CD4-positive, alpha-beta T cell treated with Interleukin-21 for 1 hour (primary cell): Measurements from ENCODE around the gene MEDAG.
"Not testable (repeated sequence)": the region's sequence is repeated elsewhere in the genome, so short reads cannot be mapped to it uniquely, and the experiment has no call there.

Source experiments
- DNase-seq: peaks from one replicate; pipeline ENCODE4 v3.0.0-alpha.2; 2020

MEDAG gene

DNA sequence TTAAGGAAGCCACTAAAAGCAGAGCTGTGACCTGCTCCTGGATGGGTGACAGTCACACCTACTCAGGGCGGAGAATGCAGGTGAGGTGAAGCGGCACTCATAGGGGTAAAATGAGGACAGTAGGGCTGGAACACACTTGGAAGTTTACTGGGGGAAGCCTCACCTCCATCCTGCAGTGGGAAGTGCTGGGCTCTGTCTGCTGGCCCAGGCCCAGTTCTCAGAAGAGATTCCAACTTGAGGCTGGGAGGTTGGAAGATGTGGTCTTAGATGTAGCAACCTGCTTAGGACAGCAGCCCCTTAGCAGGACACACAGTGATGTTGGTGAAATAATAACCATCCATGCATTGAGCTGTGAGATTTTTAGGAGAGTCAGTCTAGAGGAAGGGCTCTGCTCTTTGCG, 4.6 kb downstream of the MEDAG start:
- no peak for DNase-seq

DNA sequence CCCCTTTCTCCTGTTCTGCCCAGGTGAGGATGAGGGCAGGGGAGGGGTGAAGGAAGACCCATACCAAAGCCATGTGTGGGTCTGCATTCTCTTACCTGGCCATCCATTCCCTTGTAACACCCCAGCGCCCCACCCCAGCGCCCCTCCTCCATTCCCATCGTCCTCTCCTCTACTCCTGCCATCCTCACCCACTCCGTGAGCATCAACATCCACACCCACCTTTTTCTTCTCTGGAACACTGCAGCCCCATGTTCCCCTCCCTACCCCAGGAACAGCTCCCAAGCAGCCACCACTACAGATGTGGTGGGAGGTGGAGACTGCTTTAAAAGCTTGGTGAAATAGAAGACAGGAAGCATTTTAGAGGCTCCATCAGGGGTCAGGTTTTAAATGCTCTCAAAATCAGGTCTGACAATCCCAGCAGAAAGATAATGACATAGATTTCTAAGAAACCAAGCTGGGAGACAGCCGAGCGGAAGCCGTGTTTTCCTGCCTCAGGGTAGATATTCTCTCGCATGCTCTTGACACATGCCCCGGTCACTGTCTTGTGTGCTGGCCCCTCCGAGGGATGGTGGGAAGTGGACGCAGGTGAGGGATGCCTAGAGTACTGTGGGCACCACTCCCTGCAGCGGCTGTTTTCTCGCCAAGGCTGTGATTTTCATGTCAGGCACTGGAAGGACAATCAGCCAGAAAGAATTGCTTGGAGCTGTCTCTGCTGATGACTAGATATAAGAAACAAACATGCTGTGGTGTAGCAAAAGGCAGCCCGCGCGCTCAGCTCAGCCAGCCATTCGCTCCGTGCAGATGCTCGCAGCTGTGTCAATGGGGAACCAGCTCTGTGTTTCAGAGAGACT, 9.8 kb downstream of the MEDAG start:
- no peak for DNase-seq

DNA sequence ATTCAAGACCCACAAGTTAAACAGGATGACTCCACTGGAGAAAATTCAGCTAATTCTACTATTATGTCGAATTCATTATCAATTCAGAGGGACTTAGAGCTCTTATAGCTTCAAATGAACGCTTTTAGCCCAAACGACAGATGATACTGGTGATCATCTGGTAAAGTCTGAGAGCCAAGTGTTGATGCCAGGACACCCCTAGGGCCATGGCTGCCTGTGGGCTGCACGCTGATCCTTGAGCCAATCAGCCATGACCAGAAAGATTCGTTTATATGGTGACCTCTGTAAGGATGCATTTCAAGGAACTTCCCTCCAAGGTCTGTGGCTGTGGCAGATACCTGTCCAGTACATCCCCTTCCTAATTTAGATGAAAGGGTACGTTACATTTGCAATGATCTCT, 10.9 kb downstream of the MEDAG start:
- no peak for DNase-seq

DNA sequence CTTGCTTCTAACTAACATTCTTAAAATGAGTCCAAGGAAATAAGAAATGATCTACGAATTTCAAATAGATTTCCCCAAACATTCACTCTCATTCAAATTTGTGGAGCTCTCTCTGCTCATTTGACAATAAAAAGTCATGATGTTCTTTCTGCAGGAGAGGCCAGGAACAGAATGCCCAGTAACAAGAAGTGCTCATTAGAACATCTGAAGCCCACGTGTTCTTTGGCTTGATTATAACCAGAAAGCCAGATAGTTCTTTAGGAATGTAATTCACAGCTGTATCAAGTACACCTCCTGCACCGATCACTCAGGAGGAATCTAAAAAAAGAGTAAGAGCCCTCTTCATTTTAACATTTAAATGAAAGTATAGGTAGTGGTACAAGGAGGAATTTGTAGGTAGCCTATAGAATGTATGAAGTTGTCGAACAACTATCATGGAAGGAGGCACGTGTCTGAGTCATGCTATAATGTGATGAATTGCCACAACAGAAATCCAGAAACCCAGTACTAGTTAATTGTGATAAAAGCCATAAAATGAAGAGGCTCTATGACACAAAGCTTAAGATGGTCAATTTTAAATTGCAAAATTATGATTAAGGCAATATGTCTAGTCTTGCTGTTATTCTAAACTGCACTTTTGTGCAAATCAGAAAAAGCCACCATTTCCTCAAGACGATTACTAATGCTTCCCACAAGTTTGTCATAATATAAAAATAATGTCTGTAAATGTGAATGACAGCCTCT, 12.8 kb downstream of the MEDAG start:
- DNase-seq, result no peak

DNA sequence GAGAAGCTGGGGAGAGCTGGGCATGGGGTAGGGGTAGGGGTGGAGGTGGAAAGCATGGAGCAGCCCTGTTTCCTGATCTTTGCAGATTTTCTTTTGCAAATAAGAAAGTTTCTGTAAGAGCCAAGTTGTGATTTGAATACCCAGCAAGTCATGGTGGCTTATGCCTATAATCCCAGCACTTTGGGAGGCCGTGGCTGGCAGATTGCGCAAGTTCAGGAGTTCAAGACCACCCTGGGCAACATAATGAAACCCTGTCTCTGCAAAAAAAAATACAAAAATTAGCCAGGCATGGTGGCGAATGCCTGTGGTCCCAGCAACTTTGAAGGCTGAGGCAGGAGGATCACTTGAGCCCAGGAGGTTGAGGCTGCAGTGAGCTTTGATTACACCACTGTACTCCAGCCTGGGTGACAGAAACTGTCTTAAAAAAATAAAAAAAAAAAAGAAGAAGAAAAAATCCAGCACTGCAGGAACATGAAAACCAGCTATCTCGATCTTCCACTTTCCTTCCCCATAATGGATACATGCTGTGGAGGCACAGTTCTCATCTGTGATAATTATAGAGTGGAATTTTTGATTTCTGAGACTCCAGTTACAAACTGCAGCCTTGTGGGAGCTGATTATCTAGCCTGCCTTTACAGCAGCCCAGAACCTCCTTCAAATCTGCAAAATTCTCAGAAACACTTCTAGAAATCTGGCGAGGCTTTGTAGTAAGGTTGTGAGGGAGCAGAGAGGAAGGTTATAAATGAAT, 14.3 kb downstream of the MEDAG start:
- no peak for DNase-seq

DNA sequence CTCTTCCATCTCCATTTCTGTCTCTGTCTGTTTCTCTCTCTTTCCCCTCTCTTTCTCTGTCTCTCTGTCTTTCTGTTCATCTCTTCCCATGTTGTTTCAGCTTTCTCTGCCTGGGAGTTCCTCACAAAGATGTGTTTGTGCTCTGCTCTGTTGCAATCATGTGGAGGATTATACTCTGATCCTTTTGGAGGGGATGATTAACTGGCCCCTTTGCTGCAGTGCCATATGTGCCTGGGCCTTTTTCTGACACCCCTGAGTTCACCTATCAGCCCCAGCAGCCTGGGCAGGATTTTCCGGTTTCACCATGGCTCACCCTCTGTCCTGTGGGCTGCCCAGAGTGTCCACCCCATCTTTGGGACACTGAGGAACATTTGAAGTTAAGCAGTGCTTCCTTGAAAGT, 17.3 kb downstream of the MEDAG start:
- DNase-seq, result no peak

DNA sequence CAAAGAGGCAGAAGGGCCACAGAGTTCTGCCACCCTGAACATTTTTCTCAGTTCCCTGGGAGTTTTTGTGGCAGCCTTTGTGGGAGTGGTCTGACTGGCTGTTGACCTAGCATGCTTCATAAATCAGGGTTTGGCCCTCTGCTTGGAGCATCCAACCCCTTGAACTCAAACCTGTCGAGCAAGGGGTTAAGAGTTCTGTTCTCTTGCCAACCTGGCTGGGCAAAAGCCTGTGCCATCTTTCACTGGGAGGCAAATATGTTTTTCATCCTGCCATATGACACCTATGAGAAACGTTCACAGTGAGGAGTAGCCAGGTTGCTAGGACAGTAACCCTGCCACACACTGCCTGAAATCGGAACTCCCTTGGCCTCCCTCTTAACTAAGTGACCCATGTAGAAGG, 18.6 kb downstream of the MEDAG start:
- no peak for DNase-seq

DNA sequence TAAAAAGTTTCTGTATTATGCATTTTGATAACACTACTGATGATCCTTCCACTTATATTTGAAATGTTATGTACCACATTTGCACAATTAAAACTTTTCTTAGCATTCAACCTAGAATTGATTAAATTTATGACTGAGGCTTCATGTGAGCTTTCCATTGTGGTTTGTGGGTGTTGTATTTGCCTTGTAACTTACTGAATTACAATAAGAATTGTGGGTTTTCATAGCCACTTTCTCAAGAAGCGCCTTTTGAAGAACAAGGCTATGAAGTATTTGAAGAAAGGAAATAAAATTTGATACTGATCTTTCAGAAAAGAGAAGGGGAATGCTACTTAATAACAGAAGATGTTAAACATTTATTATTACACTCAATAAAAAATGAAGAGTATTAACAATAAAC, 19.4 kb downstream of the MEDAG start:
- no peak for DNase-seq

DNA sequence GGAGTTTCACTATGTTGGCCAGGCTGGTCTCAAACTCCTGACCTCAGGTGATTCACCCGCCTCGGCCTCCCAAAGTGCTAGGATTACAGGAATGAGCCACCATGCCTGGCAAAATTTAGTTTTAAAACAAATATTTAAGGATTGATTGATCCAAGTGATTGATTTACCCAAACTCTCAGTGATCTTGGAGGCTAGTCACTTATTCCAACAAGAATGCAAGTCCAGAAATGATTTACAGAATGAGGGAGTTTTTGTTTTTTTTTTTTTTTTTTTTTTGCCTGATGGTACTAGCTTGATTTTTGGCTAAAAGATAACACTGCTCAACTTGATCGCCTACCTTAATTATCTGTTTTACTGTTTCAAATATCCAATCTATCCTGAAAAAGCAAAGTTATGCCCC, 20.7 kb downstream of the MEDAG start:
- DNase-seq, result no peak

DNA sequence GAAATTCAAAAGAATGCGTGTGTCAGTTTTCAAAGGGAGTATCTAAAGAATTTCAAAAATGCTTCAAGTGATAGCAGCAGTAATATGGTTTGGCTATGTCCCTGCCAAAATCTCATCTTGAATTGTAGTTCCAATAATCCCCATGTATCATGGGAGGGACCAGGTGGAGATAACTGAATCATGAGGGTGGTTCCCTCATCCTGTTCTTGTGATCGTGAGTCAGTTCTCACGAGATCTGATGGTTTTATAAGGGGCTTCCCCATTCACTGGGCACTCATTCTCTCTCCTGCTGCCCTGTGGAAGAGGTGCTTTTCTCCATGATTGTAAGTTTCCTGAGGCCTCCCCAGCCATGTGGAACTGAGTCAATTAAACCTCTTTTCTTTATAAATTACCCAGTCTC, 21.1 kb downstream of the MEDAG start:
- DNase-seq, result not testable (repeated sequence)

DNA sequence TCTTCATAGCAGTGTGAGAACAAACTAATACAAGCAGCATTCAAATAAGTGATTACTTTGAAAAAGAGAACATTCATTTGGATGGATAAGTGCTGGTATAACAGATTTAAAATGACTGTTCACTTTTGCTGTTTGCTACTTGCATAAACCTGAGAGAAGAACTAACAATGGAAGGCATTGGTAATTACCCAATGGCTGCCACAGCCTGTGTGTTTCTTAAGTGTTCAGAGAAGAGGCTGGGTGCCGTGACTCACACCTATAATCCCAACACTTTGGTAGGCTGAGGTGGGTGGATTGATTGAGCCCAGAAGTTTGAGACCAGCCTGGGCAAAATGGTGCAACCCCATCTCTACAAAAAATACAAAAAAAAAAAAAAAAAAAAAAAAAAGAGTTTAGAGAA, 21.5 kb downstream of the MEDAG start:
- no peak for DNase-seq

DNA sequence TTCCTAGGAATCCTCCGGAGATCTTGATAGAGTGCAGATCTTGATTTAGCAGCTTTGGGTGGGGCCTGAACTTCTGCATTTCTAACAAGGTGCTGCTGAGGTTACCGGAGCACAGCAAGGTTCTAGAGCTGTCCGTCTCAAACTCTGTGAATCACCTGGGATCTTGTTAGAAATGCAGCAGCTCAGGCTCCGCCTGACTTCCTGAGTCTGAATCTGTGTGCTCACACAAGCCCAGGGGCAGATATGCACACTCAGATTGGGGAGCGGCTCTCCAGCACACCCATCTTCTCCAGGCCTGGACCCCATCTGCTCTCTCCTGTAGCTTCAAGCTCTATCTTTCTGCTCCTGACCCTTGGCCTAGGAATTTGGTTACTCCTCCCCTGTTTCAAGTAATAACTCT, 22.9 kb downstream of the MEDAG start:
- no peak for DNase-seq

DNA sequence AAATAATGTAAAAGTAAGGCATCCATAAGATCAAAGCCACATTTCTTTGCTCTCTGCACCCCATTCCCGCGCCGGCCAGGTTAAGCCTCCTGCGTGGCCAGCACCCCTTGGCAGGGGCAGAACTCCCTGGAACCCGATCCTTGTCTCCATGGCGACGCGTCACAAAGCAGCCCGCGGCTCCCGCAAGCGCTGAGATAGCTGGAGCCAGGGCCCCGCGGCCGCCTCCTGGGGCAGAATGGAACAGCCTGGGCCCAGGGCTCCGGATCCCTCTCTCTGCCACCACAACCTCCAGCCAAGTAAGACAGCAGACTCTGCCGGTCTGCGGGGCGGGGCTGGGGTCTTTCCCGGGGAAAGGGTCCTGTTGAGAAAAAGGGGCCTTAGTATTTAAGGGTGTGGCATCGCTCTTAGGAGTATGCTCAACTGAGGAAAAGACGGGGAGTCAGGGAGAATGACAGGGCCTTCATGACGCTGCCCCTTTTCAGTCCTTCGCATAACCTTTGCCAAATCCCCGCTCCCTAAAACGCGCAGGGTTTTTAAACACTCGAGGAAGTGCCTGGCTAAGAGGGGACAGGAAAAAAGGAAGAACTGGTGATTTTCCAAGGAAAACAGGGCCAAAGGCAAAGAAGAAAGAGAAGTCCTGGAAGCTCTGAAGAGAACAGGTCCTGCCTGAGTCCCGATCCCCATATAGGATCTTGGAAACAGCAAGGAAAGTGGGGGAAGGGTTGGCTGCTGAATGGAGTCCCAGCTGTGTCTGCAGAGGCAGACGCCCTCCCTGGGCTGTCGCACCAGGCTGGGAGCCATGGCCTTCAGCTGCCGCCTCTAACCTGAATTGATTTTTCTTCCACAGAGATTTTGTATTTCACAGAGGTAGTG, 26.6 kb downstream of the MEDAG start, which contains the start of gene TEX26:
TEX26 (plus strand) TSS at position 176 of the 873 bp plus-strand sequence; CDS start at position 236, 60 bp downstream.
- no peak for DNase-seq

DNA sequence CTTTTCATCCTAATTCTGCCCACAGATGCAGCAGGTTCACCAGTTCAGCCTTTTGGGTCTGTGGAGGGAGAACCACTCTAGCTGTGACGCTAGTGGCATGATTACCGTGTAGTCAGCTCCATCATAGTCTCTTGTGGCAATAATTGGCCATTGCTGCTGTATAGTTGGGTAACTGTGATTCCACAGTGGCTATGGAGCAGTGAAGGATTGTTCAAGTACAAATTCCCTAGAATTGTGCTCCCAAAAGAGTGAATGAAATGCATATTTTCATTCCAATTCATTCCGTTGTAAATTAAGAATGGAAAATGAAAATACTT, 27.2 kb downstream of the MEDAG start:
- no peak for DNase-seq

DNA sequence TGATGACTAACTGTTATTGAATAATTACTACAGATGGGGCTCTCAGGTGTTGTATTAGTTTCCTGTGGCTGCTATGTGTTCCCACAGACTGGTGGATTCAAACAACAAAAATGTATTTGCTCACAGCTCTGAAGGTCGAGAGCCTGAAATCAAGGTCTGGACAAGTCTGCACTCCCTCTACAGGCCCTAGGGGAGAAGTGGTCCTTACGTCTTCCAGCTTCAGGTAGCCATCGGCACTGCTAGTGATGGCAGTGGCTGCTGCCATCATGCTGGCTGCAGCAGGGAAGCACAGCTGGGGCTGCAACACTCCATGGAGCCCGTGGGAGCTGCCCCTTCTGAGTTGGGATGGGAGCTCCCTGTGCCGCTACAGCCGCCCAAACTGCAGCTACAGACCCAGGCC, 28.3 kb downstream of the MEDAG start:
- no peak for DNase-seq

DNA sequence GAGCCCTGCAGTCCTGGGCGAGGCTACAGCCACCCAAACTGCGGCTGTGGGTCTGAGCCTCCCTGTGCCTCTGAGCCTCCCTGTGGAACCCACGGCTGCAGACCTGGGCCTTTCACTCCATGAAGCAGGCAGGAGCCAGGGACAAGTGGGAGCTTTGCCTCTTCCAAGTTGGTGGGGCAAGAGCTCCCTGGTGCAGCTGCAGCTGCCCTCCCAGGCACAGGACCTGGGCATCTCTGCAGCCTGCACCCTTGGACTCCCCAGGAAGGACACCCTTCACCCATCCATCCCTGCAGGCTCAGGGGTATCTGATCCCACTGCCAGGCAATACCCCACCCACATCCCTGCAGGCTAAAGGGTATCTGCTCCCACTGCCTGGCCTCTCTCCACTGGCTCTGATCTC, 28.7 kb downstream of the MEDAG start:
- no peak for DNase-seq

DNA sequence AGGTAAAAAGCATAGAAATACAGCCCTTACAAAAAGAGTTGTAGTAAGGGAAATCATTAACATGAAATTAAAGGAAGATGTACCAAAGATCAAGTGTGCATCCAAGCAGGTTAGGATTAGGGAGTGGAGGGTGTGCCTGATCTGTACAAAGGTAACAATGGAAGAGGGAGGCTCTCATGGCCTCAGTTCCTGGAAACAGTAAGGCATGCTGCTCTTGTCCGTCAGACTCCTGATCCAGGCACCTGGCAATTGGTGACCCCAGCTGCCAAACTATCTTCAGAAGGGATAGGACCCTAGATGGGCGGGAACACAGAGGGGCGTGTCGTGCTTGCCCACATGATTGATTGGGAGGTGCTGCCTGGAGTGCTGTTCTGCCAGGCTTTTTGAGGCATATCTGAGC, 30.9 kb downstream of the MEDAG start:
- no peak for DNase-seq

DNA sequence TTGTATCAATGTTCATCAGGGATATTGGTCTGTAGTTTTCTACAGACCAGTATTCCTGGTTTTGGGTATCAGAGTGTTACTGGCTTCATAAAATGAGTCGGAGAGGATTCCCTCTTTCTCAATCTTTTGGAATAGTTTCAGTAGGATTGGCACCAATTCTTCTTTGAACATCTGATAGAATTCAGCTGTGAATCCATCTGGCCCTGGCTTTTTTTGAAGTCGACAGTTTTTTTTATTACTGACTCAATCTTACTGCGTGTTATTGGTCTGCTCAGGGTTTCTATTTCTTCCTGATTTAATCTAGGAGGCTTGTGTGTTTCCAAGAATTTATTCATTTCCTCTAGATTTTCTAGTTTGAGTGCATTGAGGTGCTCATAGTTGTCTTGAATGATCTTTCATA, 37.8 kb downstream of the MEDAG start:
- DNase-seq, result no peak

DNA sequence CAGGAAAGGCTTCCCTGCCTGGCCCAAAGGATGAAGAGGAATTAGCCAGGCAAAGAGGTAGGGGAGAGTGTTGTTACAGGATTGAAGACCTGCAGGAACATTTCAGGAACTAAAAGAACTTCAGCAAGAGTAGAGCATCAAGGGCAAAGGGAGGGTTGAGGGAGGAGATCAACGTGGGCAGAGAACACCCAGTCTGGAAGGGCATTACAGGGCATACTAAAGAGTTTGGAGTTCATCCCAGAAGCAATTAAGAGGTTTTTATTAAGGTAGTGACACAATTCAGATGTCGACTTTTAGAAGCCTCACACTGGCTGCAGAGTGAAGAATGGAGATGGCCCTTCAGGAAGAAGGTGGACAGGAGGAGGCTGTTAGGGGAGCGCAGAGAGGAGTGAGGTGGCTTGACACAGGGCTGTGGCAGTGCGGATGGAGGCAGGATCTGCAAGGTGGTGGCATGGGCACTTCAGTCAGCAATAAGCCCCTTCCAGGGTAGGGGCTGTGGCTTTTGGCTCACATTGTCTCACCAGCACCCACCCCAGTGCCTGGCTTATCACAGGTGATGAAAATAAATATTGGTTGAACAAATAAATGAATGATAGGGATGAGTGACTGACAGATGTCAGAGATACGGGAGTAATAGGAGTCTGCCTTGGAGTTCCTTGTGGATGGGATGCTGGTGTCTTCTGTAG, 51.3 kb downstream of the MEDAG start:
- DNase-seq, result no peak

DNA sequence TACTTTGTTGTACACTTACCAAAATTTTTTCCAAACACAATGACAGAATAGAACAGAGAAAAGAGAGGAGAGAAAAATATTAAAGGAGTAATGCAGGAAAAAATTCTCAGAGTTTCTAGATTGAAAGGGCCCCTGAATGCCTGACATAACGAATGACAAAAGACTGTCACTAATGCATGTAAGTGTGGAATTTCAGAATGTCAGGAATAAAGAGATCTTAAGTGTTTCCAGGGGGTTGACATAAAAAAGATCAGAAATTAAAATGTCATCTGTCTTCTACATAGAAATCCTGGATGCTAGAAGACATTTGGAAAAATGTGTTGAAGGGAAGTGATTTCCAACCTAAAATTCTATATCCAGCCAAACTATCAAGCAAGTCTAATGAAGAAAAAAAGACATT, 53.6 kb downstream of the MEDAG start:
- DNase-seq, result no peak

DNA sequence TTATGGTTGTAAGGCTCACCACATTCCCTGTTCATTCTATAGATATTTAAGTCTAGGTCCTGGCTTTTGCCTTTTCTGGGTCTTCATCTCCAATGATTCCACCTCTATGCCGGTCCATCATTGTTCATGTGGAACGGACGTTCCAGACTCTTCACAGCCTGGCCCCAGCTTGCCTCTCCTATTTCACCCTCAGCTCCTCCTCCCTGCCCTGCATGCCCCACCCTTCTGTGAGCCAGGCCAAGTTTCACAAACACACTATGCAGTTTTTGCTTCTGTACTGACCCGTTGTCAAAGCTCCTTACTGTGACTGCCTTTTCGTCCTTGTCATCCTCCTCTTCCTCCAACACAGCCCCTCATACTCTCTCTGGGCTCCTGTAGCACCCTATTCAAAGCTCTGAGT, 57.7 kb downstream of the MEDAG start:
- DNase-seq, result no peak

DNA sequence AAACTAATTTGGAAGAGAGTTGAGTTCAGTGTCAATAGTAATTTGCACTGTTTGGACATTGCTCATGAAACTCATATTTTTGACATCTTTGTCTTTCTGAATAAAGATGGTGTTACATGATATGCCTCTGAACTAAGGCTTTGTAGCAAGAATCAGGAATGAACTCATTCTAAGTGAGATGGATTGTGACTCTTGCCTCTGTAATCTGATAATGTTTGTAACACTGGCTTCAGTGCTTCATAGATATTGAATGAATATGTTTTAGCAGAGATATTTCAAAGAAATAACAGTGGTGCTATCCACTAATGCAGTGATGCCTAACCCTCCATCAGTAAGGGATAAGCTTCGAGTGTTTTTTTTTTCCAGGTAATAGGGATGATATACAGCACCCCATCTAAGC, 59.3 kb downstream of the MEDAG start:
- no peak for DNase-seq
